Measurements from ENCODE around the gene WNT11.
"Not testable (repeated sequence)": the region's sequence is repeated elsewhere in the genome, so short reads cannot be mapped to it uniquely, and the experiment has no call there.

The WNT11 gene

GRCh38 chr11:76205252-76206076 is 838 bp downstream of the WNT11 start:
- H3K27ac Mint-ChIP-seq, result no peak overlapping the region
- H3K36me3 Mint-ChIP-seq (ENCODE audit: low read depth), result no peaks in the 10 kb centered on the region
- peaks cover 22% of the 10 kb centered on the region for H3K4me1 Mint-ChIP-seq (ENCODE audit: low read depth)
- H3K4me3 Mint-ChIP-seq, result peak overlapping the region; percentile 53
- H3K9me3 Mint-ChIP-seq, result no peaks in the 10 kb centered on the region
- H3K27me3 Mint-ChIP-seq, result peaks cover 35% of the 10 kb centered on the region

- H3K9me3 Mint-ChIP-seq, result no peaks in the 10 kb centered on the region
- H3K4me3 Mint-ChIP-seq, result no peak overlapping the region
- H3K27me3 Mint-ChIP-seq, result peaks cover 35% of the 10 kb centered on the region
- peaks cover 22% of the 10 kb centered on the region for H3K4me1 Mint-ChIP-seq (ENCODE audit: low read depth)
- H3K27ac Mint-ChIP-seq, result no peak overlapping the region
- no peaks in the 10 kb centered on the region for H3K36me3 Mint-ChIP-seq (ENCODE audit: low read depth)
These were observed 2.4 kb downstream of the WNT11 start for GRCh38 chr11:76203937-76204336.

- H3K27ac Mint-ChIP-seq, result no peak overlapping the region
- H3K4me3 Mint-ChIP-seq, result no peak overlapping the region
- no peaks in the 10 kb centered on the region for H3K36me3 Mint-ChIP-seq (ENCODE audit: low read depth)
- H3K4me1 Mint-ChIP-seq (ENCODE audit: low read depth), result peaks cover 22% of the 10 kb centered on the region
- no peaks in the 10 kb centered on the region for H3K9me3 Mint-ChIP-seq
- H3K27me3 Mint-ChIP-seq, result peaks cover 35% of the 10 kb centered on the region
These were observed 3.0 kb downstream of the WNT11 start for GRCh38 chr11:76203131-76203925.

- H3K4me3 Mint-ChIP-seq, result no peak overlapping the region
- peaks cover 25% of the 10 kb centered on the region for H3K27me3 Mint-ChIP-seq
- H3K4me1 Mint-ChIP-seq (ENCODE audit: low read depth), result peaks cover 11% of the 10 kb centered on the region
- H3K27ac Mint-ChIP-seq, result no peak overlapping the region
- H3K36me3 Mint-ChIP-seq (ENCODE audit: low read depth), result no peaks in the 10 kb centered on the region
- H3K9me3 Mint-ChIP-seq, result no peaks in the 10 kb centered on the region
These were observed 4.5 kb downstream of the WNT11 start for GRCh38 chr11:76201672-76202412.

- H3K27me3 Mint-ChIP-seq, result peaks cover 21% of the 10 kb centered on the region
- no peak overlapping the region for H3K4me3 Mint-ChIP-seq
- H3K9me3 Mint-ChIP-seq, result no peaks in the 10 kb centered on the region
- no peak overlapping the region for H3K27ac Mint-ChIP-seq
- H3K4me1 Mint-ChIP-seq (ENCODE audit: low read depth), result peaks cover 7% of the 10 kb centered on the region
- no peaks in the 10 kb centered on the region for H3K36me3 Mint-ChIP-seq (ENCODE audit: low read depth)
These were observed 5.2 kb downstream of the WNT11 start for GRCh38 chr11:76201056-76201455.

GRCh38 chr11:76200006-76200940 is 6.0 kb downstream of the WNT11 start:
- H3K4me1 Mint-ChIP-seq (ENCODE audit: low read depth), result no peaks in the 10 kb centered on the region
- no peak overlapping the region for H3K27ac Mint-ChIP-seq
- no peak overlapping the region for H3K4me3 Mint-ChIP-seq
- peaks cover 13% of the 10 kb centered on the region for H3K27me3 Mint-ChIP-seq
- no peaks in the 10 kb centered on the region for H3K36me3 Mint-ChIP-seq (ENCODE audit: low read depth)
- H3K9me3 Mint-ChIP-seq, result no peaks in the 10 kb centered on the region

- H3K4me1 Mint-ChIP-seq (ENCODE audit: low read depth); H3K27ac Mint-ChIP-seq: not testable (repeated sequence)
These were observed 7.6 kb downstream of the WNT11 start for GRCh38 chr11:76198691-76199090.

GRCh38 chr11:76197941-76198640 is 8.2 kb downstream of the WNT11 start:
- no peaks in the 10 kb centered on the region for H3K27me3 Mint-ChIP-seq
- H3K4me3 Mint-ChIP-seq, result no peak overlapping the region
- no peaks in the 10 kb centered on the region for H3K9me3 Mint-ChIP-seq
- no peaks in the 10 kb centered on the region for H3K36me3 Mint-ChIP-seq (ENCODE audit: low read depth)
- no peak overlapping the region for H3K27ac Mint-ChIP-seq
- H3K4me1 Mint-ChIP-seq (ENCODE audit: low read depth), result no peaks in the 10 kb centered on the region

More at GRCh38 chr11:76198691-76199090, 7.6 kb downstream of the WNT11 start:
- not testable (repeated sequence) for H3K4me3 Mint-ChIP-seq; H3K27me3 Mint-ChIP-seq; H3K36me3 Mint-ChIP-seq (ENCODE audit: low read depth); H3K9me3 Mint-ChIP-seq

- no peaks in the 10 kb centered on the region for H3K4me1 Mint-ChIP-seq (ENCODE audit: low read depth)
- no peaks in the 10 kb centered on the region for H3K36me3 Mint-ChIP-seq (ENCODE audit: low read depth)
These were observed 9.0 kb downstream of the WNT11 start for GRCh38 chr11:76197332-76197731.

GRCh38 chr11:76196849-76197248 is 9.5 kb downstream of the WNT11 start:
- no peak overlapping the region for H3K4me3 Mint-ChIP-seq
- no peak overlapping the region for H3K27ac Mint-ChIP-seq
- no peaks in the 10 kb centered on the region for H3K9me3 Mint-ChIP-seq
- H3K4me1 Mint-ChIP-seq (ENCODE audit: low read depth), result no peaks in the 10 kb centered on the region
- no peaks in the 10 kb centered on the region for H3K36me3 Mint-ChIP-seq (ENCODE audit: low read depth)
- H3K27me3 Mint-ChIP-seq, result no peaks in the 10 kb centered on the region

More at GRCh38 chr11:76197332-76197731, 9.0 kb downstream of the WNT11 start:
- Mint-ChIP-seq H3K9me3 (no peaks in the 10 kb centered on the region), H3K27me3 (no peaks in the 10 kb centered on the region), H3K27ac (no peak overlapping the region), H3K4me3 (no peak overlapping the region)

- H3K4me1 Mint-ChIP-seq (ENCODE audit: low read depth), result no peaks in the 10 kb centered on the region
- H3K36me3 Mint-ChIP-seq (ENCODE audit: low read depth), result no peaks in the 10 kb centered on the region
- H3K4me3 Mint-ChIP-seq, result no peak overlapping the region
- no peak overlapping the region for H3K27ac Mint-ChIP-seq
- no peaks in the 10 kb centered on the region for H3K9me3 Mint-ChIP-seq
- no peaks in the 10 kb centered on the region for H3K27me3 Mint-ChIP-seq
These were observed 11.2 kb downstream of the WNT11 start for GRCh38 chr11:76194872-76195668.

GRCh38 chr11:76193219-76193618 is 13.1 kb downstream of the WNT11 start:
- Mint-ChIP-seq H3K4me1 (ENCODE audit: low read depth) (no peaks in the 10 kb centered on the region), H3K27me3 (no peaks in the 10 kb centered on the region), H3K4me3 (no peak overlapping the region), H3K27ac (no peak overlapping the region), H3K36me3 (ENCODE audit: low read depth) (no peaks in the 10 kb centered on the region), H3K9me3 (no peaks in the 10 kb centered on the region)

GRCh38 chr11:76190376-76190775 is 15.9 kb downstream of the WNT11 start:
- Mint-ChIP-seq H3K36me3 (ENCODE audit: low read depth) (no peaks in the 10 kb centered on the region), H3K9me3 (no peaks in the 10 kb centered on the region), H3K4me1 (ENCODE audit: low read depth) (no peaks in the 10 kb centered on the region), H3K27me3 (no peaks in the 10 kb centered on the region), H3K4me3 (no peak overlapping the region), H3K27ac (no peak overlapping the region)
